ENCODE measurements around the gene IFI44L. TPM values are rescaled to one million over a fixed set of nuclear protein-coding genes. Genes with fewer than 3 reads are reported as not detected.
A peak's percentile ranks its signal among the peaks of the same experiment; 100 is the strongest.

IFI44L gene
- total RNA-seq, 2 donors from 2014 or later: 8.4 to 120 TPM

DNA sequence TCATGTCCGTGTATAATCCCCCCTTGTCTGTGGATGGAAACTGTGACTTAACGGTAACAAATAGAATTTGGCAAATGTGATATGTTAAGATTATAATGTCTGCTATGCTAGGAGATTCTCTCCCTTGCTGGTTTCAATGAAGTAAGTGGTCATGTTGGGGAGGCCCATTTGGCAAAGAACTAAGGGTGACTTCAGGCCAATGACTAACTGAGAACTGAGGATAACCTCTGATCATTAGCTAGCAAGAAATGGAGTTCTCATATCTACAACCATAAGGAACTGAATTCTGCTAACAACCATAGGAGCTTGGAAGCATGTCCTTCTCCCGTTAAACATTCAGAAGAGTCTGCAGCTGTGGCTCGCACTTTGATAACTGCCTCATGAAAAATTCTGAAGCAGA is 2.3 kb downstream of the IFI44L start:
- DNase-seq (ENCODE audit: low spot score in 2 of 2): no peak
- ATAC-seq: peak in 1 of 2 donors; percentile 35
- no peaks in the 10 kb centered on the region for H3K9me3 Mint-ChIP-seq
- H3K36me3 Mint-ChIP-seq: peaks cover 12 to 45% of the 10 kb centered on the region in 2 donors
- peak overlapping the region; percentile 78 to 92 for H3K27ac Mint-ChIP-seq

DNA sequence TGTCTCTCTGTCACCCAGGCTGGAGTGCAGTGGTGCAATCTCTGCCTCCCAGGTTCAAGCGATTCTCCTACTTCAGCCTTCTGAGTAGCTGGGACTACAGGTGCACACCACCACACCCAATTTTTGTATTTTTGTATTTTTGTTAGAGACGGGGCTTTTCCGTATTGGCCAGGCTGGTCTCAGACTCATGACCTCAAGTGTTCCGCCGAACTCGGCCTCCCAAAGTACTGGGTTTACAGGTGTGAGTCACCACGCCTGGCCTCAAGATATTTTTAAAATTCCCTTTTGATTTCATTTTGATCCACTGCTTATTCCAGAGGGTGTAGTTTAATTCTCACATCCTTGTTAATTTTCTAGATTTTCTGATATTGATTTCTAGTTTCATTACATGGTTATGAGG is 3.8 kb downstream of the IFI44L start:
- no peak for ATAC-seq
- peaks cover 12 to 52% of the 10 kb centered on the region in 2 donors for H3K36me3 Mint-ChIP-seq
- H3K9me3 Mint-ChIP-seq: no peaks in the 10 kb centered on the region
- no peak for DNase-seq (ENCODE audit: low spot score in 2 of 2)
- peak overlapping the region; percentile 78 to 82 for H3K27ac Mint-ChIP-seq

DNA sequence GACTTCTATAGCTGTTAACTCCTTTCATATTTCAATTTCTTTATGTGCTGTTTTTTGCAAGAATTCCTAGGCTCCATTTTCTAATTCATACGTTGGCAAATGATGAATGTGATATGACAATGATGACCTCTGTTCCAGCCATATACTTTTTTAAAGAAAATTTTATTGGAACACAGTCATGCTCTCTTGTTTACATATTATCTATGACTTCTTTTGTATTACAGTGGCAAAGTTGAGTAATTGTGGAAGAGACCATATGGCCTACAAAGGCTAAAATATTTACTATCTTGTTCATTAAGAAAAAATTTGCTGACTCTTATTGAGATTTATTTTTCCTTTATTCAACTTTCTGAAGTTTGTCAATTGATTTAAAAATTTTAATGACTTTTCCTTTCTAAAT is 7.1 kb downstream of the IFI44L start:
- H3K9me3 Mint-ChIP-seq: no peaks in the 10 kb centered on the region
- H3K27ac Mint-ChIP-seq: no peak overlapping the region
- ATAC-seq: no peak
- no peak for DNase-seq (ENCODE audit: low spot score in 2 of 2)
- H3K36me3 Mint-ChIP-seq: peaks cover 12 to 54% of the 10 kb centered on the region in 2 donors

DNA sequence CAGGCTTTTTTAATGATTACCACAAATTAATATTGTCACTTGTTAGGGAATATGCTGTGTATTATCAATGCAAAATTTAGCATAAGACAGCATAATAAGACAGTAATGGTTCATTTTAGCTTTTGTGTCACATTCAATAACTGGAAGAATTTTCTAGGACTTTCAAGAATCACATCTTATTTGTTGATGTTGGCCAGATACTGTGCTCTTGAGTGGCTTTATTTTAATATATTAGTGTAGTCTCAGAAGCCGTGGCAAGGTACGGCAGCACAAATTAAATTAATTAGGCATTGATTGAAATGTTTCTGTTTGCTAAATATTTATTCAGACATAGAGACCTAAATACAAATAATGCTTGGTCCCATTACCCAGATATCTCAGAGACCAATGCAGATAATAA is 10.4 kb downstream of the IFI44L start:
- no peak for ATAC-seq
- peaks cover 0 to 7% of the 10 kb centered on the region in 2 donors for H3K9me3 Mint-ChIP-seq

DNA sequence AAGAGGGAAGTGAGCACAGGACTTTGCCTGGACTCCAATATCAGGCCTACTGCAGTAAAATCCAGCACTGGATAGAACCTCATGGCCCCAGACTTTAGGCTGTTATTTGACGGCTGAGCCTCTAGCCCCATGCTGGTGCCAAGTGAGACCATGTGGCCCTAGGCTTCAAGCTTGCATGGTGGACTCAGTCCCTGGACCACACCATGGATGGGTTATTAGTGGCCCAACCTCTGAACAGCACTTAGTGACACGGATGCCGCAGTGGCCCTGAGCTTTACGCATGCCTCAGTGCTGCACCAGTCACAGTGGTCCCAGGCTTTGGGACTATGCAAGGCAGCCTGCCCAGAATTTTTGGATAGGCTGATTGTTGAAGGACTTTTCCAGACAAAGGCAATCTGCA is 13.0 kb downstream of the IFI44L start:
- Mint-ChIP-seq H3K36me3 (peaks cover 5 to 32% of the 10 kb centered on the region in 2 donors), H3K9me3 (peaks cover 0 to 7% of the 10 kb centered on the region in 2 donors), H3K27ac (no peak overlapping the region)
- ATAC-seq: no peak
- DNase-seq (ENCODE audit: low spot score in 2 of 2): no peak

More for the DNA sequence above, 10.4 kb downstream of the IFI44L start:
- no peak overlapping the region for H3K27ac Mint-ChIP-seq
- no peak for DNase-seq (ENCODE audit: low spot score in 2 of 2)
- H3K36me3 Mint-ChIP-seq: peaks cover 5 to 29% of the 10 kb centered on the region in 2 donors

DNA sequence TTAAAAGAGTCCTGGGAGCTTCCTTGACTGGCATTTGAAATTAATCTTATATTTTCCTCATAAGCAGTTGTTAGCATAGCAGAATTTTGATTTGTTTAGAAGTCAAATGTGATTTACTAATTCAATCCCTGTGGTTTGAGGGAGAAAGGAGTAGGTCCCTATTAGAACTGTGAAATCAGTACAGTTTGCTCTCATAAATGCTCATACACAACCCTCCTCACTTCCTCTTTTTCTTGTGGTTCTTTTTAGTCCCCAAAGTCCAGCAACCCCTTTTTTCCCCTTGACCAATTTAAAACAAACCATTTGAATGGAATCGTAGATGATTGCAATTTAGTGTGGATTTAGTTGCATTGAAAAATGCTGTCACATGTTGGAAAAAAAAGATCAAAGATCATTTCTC is 20.2 kb downstream of the IFI44L start:
- DNase-seq (ENCODE audit: low spot score in 2 of 2): no peak
- H3K36me3 Mint-ChIP-seq: peaks cover 21 to 70% of the 10 kb centered on the region in 2 donors
- no peak for ATAC-seq
- H3K9me3 Mint-ChIP-seq: peaks cover 0 to 10% of the 10 kb centered on the region in 2 donors
- no peak overlapping the region for H3K27ac Mint-ChIP-seq

DNA sequence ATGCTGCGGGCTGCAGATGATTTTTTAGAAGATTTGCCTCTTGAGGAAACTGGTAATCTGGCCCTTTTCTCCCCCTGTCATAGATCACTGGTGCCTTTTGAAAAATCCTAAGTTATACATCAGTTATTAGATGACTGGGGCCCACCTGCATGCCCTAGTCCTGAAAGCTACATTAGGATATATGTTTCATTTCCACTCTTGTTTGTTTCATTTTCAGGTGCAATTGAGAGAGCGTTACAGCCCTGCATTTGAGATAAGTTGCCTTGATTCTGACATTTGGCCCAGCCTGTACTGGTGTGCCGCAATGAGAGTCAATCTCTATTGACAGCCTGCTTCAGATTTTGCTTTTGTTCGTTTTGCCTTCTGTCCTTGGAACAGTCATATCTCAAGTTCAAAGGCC is 21.3 kb downstream of the IFI44L start:
- DNase-seq (ENCODE audit: low spot score in 2 of 2) (no peak), ATAC-seq (no peak)
- Mint-ChIP-seq H3K9me3 (peaks cover 0 to 16% of the 10 kb centered on the region in 2 donors), H3K36me3 (peaks cover 21 to 81% of the 10 kb centered on the region in 2 donors), H3K27ac (no peak overlapping the region)

DNA sequence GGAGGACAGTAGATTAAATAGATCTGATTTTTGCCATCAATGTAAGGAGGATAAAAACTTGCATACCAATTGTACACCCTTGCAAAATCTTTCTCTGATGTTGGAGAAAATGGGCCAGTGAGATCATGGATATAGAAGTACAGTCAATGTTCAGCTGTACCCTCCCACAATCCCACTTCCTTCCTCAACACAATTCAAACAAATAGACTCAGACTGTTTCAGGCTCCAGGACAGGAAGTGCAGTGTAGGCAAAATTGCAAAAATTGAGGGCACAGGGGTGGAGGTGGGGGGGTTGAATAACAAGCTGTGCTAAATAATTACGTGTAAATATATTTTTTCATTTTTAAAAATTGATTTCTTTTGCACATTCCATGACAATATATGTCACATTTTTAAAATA is 25.5 kb downstream of the IFI44L start:
- Mint-ChIP-seq H3K9me3 (peaks cover 0 to 27% of the 10 kb centered on the region in 2 donors), H3K27ac (no peak overlapping the region), H3K36me3 (peaks cover 20 to 89% of the 10 kb centered on the region in 2 donors)
- ATAC-seq (no peak), DNase-seq (ENCODE audit: low spot score in 2 of 2) (no peak)

DNA sequence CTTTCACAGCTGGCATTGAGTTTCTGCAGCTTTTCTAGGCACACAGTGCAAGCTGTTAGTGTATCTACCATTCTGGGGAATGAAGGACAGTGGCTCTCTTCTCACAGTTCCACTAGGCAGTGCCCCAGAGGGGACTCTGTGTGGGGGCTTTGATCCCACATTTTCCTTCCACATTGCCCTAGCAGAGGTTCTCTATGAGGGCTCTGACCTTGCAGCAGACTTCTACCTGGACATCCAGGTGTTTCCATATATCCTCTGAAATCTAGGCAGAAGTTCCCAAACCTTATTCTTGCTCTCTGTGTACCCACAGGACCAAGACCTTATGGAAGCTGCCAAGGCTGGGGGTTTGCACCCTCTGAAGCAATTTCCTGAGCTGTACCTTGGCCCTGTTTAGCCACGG is 27.0 kb downstream of the IFI44L start:
- Mint-ChIP-seq H3K9me3 (peaks cover 0 to 24% of the 10 kb centered on the region in 2 donors), H3K36me3 (peaks cover 18 to 74% of the 10 kb centered on the region in 2 donors), H3K27ac (peak overlapping the region in 1 of 2 donors; percentile 2)
- ATAC-seq: no peak
- no peak for DNase-seq (ENCODE audit: low spot score in 2 of 2)

DNA sequence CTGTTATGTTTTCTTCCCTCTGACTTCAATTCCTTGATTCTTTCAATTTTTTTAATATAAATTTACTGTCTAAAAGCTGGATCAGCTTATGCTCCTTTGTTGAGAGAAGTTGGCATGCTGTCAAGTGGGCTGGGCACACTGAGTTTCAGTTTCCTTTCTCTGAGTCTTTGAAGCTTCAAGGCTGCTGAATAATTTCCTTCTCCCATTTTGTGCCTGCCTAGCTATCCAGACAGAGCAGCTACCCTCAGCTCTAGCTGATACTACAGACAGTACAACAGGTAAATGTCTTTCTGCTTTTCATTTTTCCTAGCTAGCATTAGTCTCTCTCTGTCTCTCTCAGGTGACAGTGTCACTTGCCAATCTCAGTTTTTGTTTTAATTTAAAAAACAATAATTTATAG is 29.4 kb downstream of the IFI44L start, which contains the start of gene IFI44:
Gene IFI44, plus strand, starts transcription at position 204 of the 400 bp plus-strand sequence. CDS start 365 bp downstream, outside the sequence.
- ATAC-seq (peak; percentile 87 to 90), DNase-seq (ENCODE audit: low spot score in 2 of 2) (peak in 1 of 2 donors; percentile 64)
- H3K9me3 Mint-ChIP-seq: peaks cover 0 to 17% of the 10 kb centered on the region in 2 donors
- peaks cover 5 to 58% of the 10 kb centered on the region in 2 donors for H3K36me3 Mint-ChIP-seq
- peak within 1 kb of the TSS; percentile 58 to 84 for H3K27ac Mint-ChIP-seq

DNA sequence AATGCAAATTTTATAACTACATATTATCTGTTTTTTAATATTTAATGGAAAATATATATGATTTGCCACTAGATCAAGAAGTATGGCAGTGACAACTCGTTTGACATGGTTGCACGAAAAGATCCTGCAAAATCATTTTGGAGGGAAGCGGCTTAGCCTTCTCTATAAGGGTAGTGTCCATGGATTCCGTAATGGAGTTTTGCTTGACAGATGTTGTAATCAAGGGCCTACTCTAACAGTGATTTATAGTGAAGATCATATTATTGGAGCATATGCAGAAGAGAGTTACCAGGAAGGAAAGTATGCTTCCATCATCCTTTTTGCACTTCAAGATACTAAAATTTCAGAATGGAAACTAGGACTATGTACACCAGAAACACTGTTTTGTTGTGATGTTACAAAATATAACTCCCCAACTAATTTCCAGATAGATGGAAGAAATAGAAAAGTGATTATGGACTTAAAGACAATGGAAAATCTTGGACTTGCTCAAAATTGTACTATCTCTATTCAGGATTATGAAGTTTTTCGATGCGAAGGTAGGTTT is 29.9 kb downstream of the IFI44L start:
- peaks cover 5 to 53% of the 10 kb centered on the region in 2 donors for H3K36me3 Mint-ChIP-seq
- H3K9me3 Mint-ChIP-seq: peaks cover 0 to 17% of the 10 kb centered on the region in 2 donors
- H3K27ac Mint-ChIP-seq: peak overlapping the region; percentile 58 to 84
- peak in 1 of 2 donors; percentile 30 for ATAC-seq
- no peak for DNase-seq (ENCODE audit: low spot score in 2 of 2)

DNA sequence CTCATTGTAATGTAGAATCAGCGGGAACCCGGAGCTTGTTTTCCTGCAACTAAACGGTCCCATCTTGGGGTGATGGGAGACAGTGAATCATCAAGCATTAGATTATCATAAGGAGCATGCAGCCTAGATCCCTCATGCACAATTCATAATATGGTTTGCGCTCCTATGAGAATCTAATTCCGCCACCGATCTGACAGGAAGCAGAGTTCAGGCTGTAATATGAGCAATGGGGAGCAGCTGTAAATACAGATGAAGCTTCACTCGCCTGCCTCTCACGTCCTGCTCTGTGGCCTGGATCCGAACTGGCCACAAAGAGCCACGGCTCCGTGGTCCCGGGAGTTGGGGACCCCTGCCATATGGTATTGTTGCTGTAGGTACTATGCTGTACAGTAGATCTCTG is 31.0 kb downstream of the IFI44L start:
- Mint-ChIP-seq H3K9me3 (peaks cover 0 to 12% of the 10 kb centered on the region in 2 donors), H3K36me3 (peaks cover 5 to 48% of the 10 kb centered on the region in 2 donors), H3K27ac (peak overlapping the region; percentile 58 to 84)
- ATAC-seq (peak; percentile 60 to 68), DNase-seq (ENCODE audit: low spot score in 2 of 2) (no peak)

DNA sequence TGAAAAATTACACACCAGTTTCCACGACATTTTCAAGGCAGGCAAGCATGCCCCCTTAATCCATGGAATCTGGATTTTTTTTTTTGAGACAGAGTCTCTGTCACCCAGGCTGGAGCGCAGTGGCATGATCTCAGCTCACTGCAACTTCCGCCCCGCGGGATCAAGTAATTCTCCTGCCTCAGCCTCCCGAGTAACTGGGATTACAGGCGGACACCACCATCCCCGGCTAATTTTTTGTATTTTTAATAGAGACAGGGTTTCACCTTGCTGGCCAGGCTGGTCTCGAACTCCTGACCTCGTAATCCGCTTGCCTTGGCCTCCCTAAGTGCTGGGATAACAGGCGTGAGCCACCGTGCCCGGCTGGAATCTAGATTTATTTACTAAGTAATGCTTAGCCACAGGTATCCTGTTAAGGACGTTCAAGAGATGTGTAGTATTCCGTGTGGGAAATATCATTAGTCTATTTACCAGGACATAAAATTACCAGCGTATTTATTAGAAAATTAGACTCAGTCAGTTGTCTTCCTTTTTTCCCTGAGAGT is 31.8 kb downstream of the IFI44L start:
- Mint-ChIP-seq H3K36me3 (peaks cover 5 to 40% of the 10 kb centered on the region in 2 donors), H3K27ac (no peak overlapping the region)

DNA sequence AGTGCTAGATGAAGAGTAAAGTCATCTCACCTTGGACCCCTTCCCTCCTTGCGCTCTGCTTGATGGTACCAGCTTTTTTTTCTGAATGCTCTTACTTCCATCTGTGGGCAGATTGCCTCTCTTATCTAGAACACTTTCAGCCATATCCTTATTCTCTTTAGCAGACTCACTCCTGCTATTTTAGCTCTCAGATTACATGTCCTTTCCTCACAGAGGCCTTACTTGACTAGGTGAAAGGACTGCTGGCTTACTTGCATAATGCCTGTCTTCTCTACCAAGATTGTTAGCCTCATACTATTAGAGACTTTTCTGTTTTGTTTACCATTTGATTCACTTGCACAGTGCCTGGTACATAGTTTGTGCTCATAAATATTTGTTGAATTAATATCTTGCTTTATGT is 38.7 kb downstream of the IFI44L start:
- Mint-ChIP-seq H3K27ac (peak overlapping the region in 1 of 2 donors; percentile 56), H3K36me3 (peaks cover 9 to 18% of the 10 kb centered on the region in 2 donors), H3K9me3 (no peaks in the 10 kb centered on the region)
- no peak for DNase-seq (ENCODE audit: low spot score in 2 of 2)
- no peak for ATAC-seq

More for the DNA sequence above, 31.8 kb downstream of the IFI44L start:
- peaks cover 0 to 11% of the 10 kb centered on the region in 2 donors for H3K9me3 Mint-ChIP-seq
- DNase-seq (ENCODE audit: low spot score in 2 of 2) (no peak), ATAC-seq (no peak)

DNA sequence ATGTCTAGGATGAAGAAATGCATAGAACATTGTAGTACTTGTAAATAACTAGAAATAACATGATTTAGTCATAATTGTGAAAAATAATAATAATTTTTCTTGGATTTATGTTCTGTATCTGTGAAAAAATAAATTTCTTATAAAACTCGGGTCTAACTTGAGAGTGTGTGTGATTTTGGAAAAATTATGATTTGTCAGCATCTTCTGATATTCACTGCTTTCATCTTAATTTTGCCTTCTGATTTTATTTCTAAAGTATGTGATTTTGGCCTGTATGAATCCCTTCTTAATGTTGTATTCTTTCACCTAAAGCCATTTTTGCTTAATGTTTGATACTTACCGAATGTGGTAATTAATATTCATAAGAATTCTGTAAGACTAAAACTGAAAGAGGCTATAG is 43.7 kb downstream of the IFI44L start:
- Mint-ChIP-seq H3K36me3 (peaks cover 0 to 14% of the 10 kb centered on the region in 2 donors), H3K27ac (no peak overlapping the region), H3K9me3 (no peaks in the 10 kb centered on the region)
- DNase-seq (ENCODE audit: low spot score in 2 of 2) (no peak), ATAC-seq (no peak)

DNA sequence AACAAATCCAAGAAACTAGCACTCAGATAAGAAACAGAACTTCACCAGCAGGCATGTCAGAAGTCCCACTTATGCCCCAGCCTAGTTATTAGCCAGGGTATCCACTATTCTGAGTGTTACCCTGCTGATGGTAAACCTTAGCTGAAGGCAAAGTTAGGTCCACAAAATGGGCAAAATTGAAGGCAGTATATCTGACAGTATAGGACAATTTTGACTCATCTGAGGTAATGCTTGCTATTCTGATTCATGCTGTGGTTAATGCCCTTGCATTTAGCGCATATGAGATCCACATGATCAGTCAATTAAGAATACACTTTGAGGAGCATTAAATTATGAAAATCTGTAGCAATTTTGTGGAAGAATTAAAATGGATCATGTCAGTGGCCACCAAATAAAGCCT is 44.5 kb downstream of the IFI44L start:
- Mint-ChIP-seq H3K9me3 (no peaks in the 10 kb centered on the region), H3K36me3 (peaks cover 0 to 8% of the 10 kb centered on the region in 2 donors), H3K27ac (no peak overlapping the region)
- DNase-seq (ENCODE audit: low spot score in 2 of 2) (no peak), ATAC-seq (peak; percentile 65 to 83)

DNA sequence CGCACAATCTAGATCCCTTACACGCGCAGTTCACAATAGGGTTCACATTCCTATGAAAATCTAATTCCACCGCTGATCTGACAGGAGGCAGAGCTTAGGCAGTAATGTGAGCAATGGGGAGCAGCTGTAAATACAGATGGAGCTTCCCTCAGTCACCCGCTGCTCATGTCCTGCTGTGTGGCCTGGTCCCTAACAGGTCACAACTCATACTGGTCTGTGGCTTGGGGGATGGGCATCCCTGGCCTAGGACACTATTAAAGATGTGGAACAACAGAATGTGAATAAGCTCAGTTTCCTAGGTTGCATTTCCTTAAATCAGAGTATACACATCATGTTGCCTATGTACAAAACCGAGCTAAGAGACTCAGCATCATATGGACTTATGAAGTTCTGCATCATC is 45.6 kb downstream of the IFI44L start:
- DNase-seq (ENCODE audit: low spot score in 2 of 2) (no peak), ATAC-seq (no peak)
- Mint-ChIP-seq H3K9me3 (no peaks in the 10 kb centered on the region), H3K27ac (no peak overlapping the region), H3K36me3 (peaks cover 0 to 6% of the 10 kb centered on the region in 2 donors)

DNA sequence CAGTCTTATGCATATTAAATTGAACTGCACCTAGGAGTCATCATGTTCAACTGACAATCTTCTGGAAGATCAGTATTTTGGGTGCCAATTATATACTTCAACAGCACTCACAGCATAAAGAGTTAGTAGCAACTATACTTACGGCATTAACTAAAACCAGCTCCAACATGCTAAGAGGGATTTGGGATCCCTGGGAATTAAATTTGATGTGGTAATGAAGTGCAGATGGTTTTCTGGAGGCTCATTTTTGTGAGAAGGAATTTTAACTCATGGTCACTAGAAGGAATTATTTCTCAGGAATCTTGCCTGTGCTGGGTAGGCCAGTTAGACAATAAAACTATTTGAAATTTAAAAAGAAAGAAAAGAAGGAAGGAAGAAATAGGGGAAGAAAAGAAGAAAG is 47.7 kb downstream of the IFI44L start:
- H3K27ac Mint-ChIP-seq: no peak overlapping the region
- H3K9me3 Mint-ChIP-seq: no peaks in the 10 kb centered on the region
- DNase-seq (ENCODE audit: low spot score in 2 of 2) (no peak), ATAC-seq (no peak)
- peaks cover 0 to 6% of the 10 kb centered on the region in 2 donors for H3K36me3 Mint-ChIP-seq
